ENCODE results near the gene CACNA2D2. TPM values are rescaled to one million over a fixed set of nuclear protein-coding genes. Genes with fewer than 3 reads are reported as not detected.

The CACNA2D2 gene
- total and polyA plus RNA-seq, 2 of the 13 experiments (the other 11 are each of a cell fraction or from before 2014, with no cell fraction given): not detected

DNA sequence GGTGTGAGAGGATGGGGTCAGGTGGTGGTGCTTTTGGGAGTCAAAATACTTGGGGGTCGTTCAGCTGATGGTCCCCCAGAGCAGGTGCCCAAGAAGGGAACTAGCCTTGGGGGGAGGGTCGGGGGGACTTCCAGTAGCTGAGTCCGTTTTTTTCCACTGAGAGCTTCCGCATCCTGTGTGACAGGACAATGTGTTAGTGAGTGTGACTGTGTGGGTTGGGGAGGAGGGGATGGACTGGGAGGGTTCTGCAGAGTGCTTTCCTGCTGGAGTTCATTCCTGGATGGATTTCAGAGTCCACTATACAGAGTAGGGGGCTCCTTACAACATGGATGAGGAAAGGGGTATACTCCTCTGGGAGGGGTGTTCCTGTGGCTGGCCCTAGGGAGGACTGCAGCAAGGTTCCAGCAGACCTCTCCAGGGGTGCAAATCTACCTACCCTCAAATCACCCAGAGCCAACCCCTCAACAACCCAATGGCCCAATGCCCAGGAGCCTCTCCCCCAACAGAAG, 180.3 kb downstream of the CACNA2D2 start (continued):
- TF ChIP-seq, protein P1, sequence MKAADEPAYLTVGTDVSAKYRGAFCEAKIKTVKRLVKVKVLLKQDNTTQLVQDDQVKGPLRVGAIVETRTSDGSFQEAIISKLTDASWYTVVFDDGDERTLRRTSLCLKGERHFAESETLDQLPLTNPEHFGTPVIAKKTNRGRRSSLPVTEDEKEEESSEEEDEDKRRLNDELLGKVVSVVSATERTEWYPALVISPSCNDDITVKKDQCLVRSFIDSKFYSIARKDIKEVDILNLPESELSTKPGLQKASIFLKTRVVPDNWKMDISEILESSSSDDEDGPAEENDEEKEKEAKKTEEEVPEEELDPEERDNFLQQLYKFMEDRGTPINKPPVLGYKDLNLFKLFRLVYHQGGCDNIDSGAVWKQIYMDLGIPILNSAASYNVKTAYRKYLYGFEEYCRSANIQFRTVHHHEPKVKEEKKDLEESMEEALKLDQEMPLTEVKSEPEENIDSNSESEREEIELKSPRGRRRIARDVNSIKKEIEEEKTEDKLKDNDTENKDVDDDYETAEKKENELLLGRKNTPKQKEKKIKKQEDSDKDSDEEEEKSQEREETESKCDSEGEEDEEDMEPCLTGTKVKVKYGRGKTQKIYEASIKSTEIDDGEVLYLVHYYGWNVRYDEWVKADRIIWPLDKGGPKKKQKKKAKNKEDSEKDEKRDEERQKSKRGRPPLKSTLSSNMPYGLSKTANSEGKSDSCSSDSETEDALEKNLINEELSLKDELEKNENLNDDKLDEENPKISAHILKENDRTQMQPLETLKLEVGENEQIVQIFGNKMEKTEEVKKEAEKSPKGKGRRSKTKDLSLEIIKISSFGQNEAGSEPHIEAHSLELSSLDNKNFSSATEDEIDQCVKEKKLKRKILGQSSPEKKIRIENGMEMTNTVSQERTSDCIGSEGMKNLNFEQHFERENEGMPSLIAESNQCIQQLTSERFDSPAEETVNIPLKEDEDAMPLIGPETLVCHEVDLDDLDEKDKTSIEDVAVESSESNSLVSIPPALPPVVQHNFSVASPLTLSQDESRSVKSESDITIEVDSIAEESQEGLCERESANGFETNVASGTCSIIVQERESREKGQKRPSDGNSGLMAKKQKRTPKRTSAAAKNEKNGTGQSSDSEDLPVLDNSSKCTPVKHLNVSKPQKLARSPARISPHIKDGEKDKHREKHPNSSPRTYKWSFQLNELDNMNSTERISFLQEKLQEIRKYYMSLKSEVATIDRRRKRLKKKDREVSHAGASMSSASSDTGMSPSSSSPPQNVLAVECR (CRISPR knock-in tag; IDR thresholded peaks at IDR 0.05; ENCODE audit: borderline replicate concordance): no peak
- TF ChIP-seq ZNF572 (CRISPR knock-in tag; IDR thresholded peaks at IDR 0.05): no peak
- no peak for TF ChIP-seq NFYB (CRISPR knock-in tag; IDR thresholded peaks at IDR 0.05)
- no peak for TF ChIP-seq ZNF775 (CRISPR knock-in tag; IDR thresholded peaks at IDR 0.05; ENCODE audit: borderline replicate concordance)
- TF ChIP-seq, protein P2, sequence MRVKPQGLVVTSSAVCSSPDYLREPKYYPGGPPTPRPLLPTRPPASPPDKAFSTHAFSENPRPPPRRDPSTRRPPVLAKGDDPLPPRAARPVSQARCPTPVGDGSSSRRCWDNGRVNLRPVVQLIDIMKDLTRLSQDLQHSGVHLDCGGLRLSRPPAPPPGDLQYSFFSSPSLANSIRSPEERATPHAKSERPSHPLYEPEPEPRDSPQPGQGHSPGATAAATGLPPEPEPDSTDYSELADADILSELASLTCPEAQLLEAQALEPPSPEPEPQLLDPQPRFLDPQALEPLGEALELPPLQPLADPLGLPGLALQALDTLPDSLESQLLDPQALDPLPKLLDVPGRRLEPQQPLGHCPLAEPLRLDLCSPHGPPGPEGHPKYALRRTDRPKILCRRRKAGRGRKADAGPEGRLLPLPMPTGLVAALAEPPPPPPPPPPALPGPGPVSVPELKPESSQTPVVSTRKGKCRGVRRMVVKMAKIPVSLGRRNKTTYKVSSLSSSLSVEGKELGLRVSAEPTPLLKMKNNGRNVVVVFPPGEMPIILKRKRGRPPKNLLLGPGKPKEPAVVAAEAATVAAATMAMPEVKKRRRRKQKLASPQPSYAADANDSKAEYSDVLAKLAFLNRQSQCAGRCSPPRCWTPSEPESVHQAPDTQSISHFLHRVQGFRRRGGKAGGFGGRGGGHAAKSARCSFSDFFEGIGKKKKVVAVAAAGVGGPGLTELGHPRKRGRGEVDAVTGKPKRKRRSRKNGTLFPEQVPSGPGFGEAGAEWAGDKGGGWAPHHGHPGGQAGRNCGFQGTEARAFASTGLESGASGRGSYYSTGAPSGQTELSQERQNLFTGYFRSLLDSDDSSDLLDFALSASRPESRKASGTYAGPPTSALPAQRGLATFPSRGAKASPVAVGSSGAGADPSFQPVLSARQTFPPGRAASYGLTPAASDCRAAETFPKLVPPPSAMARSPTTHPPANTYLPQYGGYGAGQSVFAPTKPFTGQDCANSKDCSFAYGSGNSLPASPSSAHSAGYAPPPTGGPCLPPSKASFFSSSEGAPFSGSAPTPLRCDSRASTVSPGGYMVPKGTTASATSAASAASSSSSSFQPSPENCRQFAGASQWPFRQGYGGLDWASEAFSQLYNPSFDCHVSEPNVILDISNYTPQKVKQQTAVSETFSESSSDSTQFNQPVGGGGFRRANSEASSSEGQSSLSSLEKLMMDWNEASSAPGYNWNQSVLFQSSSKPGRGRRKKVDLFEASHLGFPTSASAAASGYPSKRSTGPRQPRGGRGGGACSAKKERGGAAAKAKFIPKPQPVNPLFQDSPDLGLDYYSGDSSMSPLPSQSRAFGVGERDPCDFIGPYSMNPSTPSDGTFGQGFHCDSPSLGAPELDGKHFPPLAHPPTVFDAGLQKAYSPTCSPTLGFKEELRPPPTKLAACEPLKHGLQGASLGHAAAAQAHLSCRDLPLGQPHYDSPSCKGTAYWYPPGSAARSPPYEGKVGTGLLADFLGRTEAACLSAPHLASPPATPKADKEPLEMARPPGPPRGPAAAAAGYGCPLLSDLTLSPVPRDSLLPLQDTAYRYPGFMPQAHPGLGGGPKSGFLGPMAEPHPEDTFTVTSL (CRISPR knock-in tag; IDR thresholded peaks at IDR 0.05; ENCODE audit: borderline replicate concordance): no peak
- no peak for TF ChIP-seq HIVEP1 (CRISPR knock-in tag; IDR thresholded peaks at IDR 0.05)
- TF ChIP-seq, protein P3, sequence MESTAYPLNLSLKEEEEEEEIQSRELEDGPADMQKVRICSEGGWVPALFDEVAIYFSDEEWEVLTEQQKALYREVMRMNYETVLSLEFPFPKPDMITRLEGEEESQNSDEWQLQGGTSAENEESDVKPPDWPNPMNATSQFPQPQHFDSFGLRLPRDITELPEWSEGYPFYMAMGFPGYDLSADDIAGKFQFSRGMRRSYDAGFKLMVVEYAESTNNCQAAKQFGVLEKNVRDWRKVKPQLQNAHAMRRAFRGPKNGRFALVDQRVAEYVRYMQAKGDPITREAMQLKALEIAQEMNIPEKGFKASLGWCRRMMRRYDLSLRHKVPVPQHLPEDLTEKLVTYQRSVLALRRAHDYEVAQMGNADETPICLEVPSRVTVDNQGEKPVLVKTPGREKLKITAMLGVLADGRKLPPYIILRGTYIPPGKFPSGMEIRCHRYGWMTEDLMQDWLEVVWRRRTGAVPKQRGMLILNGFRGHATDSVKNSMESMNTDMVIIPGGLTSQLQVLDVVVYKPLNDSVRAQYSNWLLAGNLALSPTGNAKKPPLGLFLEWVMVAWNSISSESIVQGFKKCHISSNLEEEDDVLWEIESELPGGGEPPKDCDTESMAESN (CRISPR knock-in tag; conservative IDR thresholded peaks at IDR 0.05): no peak
- no peak for TF ChIP-seq DNMT1 (CRISPR knock-in tag; IDR thresholded peaks at IDR 0.05)
- no peak for TF ChIP-seq YEATS4 (CRISPR knock-in tag; IDR thresholded peaks at IDR 0.05; ENCODE audit: borderline replicate concordance)
- no peak for TF ChIP-seq LCORL (IDR thresholded peaks at IDR 0.05)
- no peak for TF ChIP-seq LCORL (CRISPR knock-in tag; IDR thresholded peaks at IDR 0.05)
- no peak for TF ChIP-seq CREM (IDR thresholded peaks at IDR 0.05)
- no peak for TF ChIP-seq CREM (CRISPR knock-in tag; IDR thresholded peaks at IDR 0.05)

Measured in HepG2 (cell line).